Pulmonary artery endothelial cell (primary cell): Measurements from ENCODE around the gene NTPCR. TPM values are rescaled to one million over a fixed set of nuclear protein-coding genes. Genes with fewer than 3 reads are reported as not detected.
"Not testable (repeated sequence)": the region's sequence is repeated elsewhere in the genome, so short reads cannot be mapped to it uniquely, and the experiment has no call there.

ENCODE experiments used
- DNase-seq: peaks from one replicate; pipeline ENCODE4 v3.0.0-alpha.2; 2011; ENCODE audit warnings: low read depth, low spot score
- total RNA-seq: library from RNA; depleted of rRNA; stranded (reverse); fragments of >200 nt; gene quantifications from 2 replicates; pipeline ENCODE4 v1.2.3, GENCODE V29; 2014

The NTPCR gene
- total RNA-seq, 1 donor from 2014 or later, result 13.0 TPM

DNA sequence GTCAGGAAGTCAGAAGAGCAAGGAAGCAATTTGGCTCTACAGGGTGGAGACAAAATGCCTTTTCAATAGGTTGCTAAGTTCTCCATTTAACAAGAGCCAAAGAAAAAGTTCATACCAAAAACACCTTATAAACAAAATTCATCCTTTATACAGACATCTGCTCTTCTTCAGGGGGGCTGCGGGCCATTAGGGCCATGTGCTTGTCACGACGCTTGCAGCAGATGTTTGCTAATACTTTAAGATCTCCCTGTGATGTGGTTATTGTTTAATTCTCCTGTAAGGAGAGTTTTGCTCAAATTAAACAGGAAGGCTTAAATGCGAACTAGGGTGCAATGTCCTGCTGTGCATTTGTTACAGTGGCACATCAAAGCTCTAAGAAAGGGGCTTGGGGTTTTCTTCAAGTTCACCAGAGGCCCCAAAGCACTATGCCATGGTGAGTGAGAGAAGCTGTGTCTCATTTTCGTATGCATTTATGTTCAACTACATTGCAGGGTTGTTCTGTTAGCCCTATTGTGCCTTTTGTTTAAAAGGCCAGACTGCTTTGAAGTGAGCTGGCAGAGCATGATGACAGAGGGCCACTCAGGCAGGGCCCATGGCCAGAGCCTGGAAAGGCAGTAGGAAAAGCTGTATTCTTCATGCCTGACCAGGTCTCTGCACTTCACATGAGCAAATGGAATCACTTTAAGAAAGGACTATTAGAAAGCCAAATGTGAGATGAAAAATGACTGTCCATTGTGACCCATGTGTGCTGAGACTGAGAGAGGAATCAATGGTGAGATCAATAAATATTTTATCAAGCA is 24.8 kb upstream of the NTPCR start:
- DNase-seq, result no peak

DNA sequence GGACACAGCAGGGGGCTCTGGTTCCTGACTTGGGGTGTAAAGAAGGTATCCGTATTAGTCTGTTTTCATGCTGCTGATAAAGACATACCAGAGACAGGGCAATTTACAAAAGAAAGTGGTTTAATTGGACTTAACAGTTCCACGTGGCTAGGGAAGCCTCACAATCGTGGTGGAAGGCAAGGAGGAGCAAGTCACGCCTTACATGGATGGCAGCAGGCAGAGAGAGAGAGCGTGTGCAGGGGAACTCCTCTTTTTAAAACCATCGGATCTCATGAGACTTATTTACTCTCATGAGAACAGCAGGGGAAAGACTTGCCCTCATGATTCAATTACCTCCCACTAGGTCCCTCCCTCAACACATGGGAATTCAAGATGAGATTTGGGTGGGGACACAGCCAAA is 23.2 kb upstream of the NTPCR start:
- DNase-seq, result not testable (repeated sequence)

DNA sequence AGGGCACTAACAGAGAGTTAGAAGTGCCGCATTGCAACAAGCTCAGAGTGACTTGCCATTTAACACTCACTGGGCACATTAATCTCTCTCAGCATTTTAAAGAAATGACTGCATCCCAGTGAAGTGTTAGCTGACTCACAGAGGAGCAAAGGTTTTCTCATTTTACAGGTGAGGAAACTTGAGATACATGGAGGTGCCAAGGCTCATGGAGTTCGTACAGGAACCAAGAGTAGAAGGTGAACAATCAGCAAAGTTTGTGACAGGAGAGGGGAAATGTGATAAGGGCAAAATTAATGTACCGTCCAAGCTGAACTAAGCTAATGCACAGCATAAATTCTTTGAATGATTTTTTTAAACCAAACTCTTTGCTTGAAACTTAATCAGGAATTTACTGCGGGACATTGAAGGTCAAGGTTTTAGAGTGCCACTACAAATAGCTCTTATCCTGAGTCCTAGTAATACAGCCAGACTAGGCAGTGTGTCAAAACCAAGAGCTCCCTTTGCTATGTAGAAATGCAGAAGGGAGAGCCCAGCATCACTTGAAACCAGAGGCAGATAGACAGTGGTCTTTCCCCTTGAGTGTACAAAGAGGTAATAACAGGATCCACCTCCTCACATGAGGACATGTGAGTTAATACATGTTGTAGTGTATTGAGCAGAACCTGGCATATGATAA is 22.4 kb upstream of the NTPCR start:
- DNase-seq, result no peak

DNA sequence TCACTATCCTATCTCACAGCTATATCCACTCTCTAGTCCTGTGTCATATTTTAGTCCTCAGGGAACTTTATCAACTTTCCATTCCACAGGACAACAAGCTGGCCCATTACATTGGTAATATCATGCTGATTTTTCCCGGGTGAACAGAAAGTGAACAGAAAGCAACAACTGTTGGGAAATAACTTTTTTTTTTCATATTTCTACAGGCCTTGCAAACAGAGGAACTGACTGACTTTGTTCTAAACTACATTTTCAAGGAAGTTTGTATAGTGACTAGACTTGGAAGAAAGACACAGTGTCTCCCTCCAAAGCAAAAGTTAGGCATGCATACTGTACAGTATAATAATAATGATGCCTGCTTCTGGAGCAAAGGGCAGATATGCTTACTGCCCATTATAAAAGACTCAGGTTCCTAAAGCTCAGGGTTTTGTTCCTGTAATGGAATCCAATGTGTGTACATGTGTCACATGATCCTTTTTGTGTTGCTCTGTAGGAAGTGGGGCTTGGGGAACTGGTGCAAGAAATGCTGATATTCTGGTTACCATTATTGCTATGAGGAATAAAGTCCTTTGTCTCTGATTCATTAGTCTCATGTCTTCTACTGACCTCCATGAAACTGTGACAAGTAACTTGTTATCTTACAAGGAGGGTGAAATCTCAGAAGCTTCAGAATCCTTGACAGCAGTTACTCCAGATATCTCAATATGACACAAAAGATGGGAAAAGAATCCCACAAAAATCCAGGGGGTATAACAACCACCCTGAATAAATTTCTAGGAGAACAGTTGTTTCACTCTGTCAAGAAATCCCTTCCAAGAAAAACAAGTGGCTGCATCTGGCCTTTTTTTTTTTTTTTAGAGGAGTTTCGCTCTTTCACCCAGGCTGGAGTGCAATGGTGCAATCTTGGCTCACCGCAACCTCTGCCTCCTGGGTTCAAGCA is 17.7 kb upstream of the NTPCR start:
- no peak for DNase-seq

- no peak for DNase-seq
Measured at GRCh38 chr1:232936941-232937340, 13.5 kb upstream of the NTPCR start.

DNA sequence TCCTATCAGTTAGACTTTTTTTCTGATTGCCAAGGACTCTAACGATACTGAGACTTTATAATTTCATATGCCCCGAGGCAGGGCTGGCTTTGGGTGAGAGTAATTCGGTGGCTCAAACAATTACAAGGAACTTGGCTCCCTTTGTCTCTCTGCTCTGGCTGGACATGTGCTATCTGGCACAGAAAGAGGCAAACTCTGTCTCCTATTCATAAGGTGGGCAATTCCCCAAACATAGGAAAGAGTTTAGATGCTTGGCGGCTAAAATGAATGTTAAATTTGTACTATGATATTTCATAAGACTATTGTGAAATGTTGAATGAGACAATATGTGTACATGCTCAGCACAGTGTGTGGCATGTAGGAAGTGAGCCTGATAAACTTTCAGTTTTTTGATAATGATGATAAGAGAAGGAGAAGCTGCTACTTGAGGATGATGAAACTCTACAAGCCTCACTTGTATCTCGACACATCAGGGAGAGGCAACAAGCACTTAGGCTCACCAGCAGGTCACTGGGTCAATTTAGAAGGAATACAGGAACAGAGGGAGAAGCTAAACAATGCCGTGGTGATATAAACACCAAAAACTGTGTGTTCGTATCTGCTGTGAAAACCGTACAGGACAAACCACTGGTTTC is 12.6 kb upstream of the NTPCR start:
- no peak for DNase-seq

GRCh38 chr1:232938926-232939325 is 11.5 kb upstream of the NTPCR start:
- no peak for DNase-seq

GRCh38 chr1:232939748-232940147 is 10.7 kb upstream of the NTPCR start:
- no peak for DNase-seq

DNA sequence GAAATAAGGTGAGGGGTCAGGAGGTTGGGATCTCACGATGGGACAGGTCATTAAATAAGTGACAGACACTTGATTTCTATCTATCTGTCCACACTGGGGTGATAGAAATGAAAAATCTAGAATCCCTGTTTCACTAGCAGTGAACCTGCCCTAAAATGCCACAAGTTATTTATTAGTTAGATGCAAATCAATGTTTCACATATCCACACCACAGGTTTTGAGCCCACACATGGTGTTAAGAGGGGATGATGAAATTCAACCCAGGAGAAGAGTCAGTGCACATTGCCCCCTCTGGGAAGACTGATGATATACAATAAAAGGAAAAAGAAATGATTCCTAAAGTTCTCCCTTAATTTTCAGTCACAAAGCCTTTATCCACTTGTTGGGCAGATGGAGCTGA is 10.1 kb upstream of the NTPCR start:
- no peak for DNase-seq

DNA sequence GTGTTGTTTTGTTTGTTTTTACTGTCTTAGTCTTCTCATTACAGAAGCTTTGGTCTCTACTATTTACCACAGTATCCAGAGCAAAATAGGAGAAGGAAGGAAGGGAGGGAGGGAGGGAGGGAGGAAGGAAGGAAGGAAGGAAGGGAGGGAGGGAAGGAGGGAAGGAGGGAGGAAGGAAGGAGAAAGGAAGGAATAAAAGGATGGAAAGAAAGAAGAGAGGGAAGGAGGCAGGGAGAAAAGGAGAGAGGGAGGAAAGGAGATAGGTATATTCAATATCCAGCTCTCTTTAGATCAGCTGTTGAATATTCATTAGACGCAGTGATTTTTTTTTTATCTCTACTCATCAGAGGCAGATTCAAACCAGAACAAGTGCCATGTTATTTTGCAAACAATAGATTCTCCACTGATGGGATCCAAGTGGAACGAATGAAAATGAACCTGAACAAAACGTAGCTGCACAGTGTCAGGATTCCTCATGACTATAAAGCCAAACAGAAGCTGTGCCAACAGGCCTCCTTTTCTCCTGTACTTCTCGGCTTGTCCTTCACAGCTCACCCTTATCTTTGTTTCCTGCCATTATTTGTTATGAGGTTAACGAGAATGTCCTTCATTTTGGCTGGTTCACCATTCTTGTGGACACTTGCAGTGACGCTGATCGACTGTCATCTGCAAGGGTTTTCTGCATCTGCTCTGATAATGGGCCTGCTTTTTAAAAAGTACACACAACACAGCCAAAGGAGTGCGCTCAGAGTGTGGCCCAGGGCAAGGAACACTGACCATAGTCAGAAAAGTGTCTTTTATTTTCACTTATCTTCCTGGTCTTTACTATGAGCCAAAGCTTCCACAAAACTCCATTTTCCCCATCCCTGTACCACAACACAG is 7.8 kb upstream of the NTPCR start:
- no peak for DNase-seq

DNA sequence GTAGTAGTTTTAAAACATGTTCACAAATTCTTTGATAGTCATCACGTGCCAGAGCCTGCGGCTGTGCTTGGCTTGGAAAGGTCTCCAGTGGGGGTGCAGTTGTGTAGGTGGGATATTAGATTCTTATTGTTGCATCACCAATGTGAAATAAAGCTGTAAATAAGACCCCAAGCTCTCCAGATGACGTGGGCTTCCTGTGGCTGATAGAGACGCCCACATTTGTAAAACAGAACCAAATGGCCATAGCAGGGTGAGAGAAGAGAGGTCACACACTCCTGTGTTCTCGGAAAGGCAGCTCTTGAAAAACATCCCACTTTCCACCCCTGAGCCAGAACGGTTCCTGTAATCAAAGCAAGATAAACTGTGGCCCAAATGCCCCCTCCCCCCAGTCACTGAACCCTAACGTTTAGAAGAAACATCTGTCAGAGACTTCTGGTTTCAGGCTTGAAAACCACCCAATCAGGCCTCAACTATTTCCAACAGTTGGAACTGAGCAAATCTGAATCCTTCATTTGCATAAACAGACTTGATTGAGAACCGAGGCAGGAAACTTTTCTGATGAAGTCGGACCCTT is 6.6 kb upstream of the NTPCR start:
- no peak for DNase-seq

- no peak for DNase-seq
Measured at GRCh38 chr1:232944347-232944746, 6.1 kb upstream of the NTPCR start.

DNA sequence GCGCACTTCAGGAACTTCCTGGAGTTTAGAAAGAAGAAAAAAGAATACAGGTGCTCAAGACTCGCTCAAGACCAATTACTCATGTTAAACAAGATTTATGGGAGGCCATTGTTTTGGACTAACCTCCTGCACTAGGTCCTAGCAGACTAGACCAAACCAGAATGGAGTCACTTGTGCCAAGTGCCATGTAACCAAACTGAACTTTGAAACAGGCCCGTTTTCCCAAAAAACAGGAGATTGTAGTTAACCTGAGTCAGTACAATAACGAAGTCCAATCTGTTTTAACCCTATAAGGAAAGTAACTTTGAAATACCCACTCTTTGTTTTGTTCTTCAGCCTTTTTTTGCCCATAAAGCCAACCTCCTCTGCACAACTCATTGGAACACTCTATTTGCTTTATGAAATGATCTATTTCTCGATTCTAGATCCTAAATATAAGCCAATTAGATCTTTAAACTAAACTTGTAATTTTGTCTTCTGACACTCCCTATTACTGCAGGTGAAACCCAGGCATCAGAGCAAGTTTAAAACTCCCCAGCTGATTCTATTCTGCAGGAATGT is 695 bp upstream of the NTPCR start:
- DNase-seq, result no peak

GRCh38 chr1:232951180-232951579 is 769 bp downstream of the NTPCR start:
- no peak for DNase-seq

- DNase-seq, result no peak
Measured at GRCh38 chr1:232951605-232952004, 1.2 kb downstream of the NTPCR start.

DNA sequence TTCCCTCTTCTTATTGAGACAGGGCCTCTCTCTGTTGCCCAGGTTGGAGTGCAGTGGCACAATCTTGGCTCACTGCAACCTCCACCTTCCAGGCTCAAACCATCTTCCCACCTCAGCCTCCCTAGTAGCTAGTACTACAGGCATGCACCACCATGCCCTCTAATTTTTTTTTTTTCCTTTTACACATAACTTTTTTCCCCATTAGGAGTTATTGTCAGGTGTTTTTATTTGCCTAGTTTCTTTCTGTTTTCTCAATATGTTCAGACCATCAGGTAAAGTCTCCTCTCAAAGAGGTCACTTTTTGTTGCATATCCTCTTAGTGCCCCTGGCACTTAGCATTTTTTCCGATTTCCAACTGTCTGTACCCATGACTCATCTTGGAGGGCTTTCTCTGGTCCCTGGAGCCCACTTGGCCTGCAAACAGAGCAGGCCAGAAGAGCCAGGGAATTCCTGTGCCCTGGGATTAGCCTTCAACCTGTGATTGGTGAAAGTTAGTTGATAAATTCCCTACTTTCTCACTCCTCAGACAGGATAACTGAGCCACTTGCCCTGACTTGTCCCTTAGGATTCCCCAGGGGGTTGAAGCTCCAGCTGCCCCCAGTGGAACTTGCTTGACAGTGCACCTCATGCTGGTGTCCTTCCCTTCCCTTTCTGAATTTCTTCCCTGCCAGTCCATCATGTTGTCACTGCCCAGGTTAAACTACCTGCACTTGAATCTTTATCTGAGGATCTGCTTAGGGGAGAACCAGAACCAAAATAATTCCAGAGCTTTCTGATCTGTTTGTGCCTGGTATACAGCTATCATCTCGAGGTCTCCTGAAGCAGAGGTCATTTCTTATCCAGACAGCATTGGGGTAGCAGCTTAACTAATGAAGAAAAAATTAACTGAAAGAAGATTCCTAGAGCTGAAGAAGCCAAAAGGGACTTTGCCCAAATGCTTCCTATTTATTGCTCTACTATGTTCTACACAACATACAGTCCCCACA is 2.4 kb downstream of the NTPCR start:
- DNase-seq, result no peak

DNA sequence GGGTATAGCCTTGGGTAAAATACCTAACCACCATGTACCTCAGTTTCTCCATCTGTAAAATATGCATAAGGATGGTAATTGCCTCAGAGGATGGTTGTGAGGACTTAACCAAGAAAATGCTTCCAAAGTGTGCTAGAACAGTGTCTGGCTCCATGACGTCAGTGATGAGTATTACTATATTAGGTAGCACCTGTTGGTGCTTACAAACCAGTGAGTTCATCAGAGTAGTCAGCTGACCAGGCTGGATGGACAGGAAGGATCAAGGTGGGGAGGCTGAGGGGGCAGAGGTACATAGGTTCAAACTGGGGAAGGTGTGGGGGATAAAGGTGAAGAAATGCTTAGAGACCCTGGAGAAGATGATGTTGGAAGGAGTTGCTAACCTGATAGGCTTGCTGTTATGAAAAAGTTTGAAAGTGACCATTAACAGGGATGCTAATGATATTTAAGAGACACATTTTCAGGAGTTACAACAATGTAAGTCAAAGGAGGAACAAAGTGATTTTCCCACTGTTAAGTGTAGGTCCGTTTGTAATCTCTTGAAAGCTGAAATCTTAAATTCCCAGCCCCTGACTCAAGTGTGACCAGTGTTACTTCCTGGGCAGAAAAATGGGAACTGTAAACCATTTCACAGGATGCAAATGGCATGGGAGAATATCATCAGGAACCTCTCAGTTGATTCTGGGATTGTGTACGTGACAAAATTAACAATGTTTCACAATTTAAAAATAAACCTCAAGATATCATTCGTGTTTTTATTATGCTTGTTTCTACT is 4.4 kb downstream of the NTPCR start:
- no peak for DNase-seq

DNA sequence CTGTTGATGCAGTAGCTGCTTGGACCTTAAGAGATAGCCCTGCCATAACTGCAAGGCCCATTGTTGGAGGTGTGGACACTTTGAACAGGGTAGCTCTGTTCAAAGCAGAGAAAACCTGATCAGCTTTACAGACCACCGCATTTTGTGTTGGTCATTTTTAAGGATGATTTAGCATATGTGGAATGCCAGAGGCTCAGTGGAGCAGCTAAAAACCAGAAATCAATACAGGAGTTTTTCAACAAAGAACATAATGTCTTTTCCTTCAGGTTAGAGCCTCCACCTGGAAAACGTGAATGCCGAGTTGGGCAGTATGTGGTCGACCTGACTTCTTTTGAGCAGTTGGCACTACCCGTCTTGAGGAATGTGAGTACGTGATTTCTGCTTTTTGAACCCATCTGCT is 5.7 kb downstream of the NTPCR start:
- DNase-seq, result no peak
